Panc1 (cell line): ENCODE data around the gene PCDH1. TPM values are rescaled to one million over a fixed set of nuclear protein-coding genes. Genes with fewer than 3 reads are reported as not detected.

ENCODE experiments used
- ATAC-seq: fragments of 200-7000 bp; cut with Tn5 transposase; 2 replicates; pipeline ENCODE4 v1.9.1; 2020; ENCODE audit warnings: mild to moderate bottlenecking, moderate library complexity
- BruUV-seq: library from RNA; stranded (reverse); fragments of 400-500 nt; replicated peaks from 2 replicates; lab custom pipeline; 2021; lab: Mats Ljungman, UMichigan
- CTCF ChIA-PET: fragments of 300-600 bp; sonication (Branson Sonifier 250); formaldehyde crosslinking; loops from one replicate; lab custom pipeline; 2022; ENCODE audit warnings: antibody characterized with exemption; lab: Charles Lee
- POLR2A ChIA-PET: fragments of 300-600 bp; sonication (Branson Sonifier 250); formaldehyde crosslinking; loops from one replicate; lab custom pipeline; 2022; ENCODE audit warnings: antibody characterized with exemption; lab: Charles Lee
- DNase-seq: peaks from one replicate; pipeline ENCODE4 v3.0.0-alpha.2; 2010; ENCODE audit warnings: low read depth, low spot score
- H3K27ac ChIP-seq: 2 replicates; pipeline ENCODE4 v1.5.1; 2011; ENCODE audit warnings: mild to moderate bottlenecking, low read length, inconsistent platforms
- H3K27me3 ChIP-seq: fragments of 200-500 bp; sonication (Bioruptor generic); 2 replicates; pipeline ENCODE4 v1.6.0; 2014; ENCODE audit warnings: low read length, inconsistent platforms; ENCODE audit not compliant: control insufficient read depth, insufficient read depth
- H3K36me3 ChIP-seq: fragments of 200-500 bp; sonication (Bioruptor generic); 2 replicates; pipeline ENCODE4 v1.5.1; 2014; ENCODE audit warnings: inconsistent platforms, mild to moderate bottlenecking, low read length, moderate library complexity; ENCODE audit not compliant: control insufficient read depth, insufficient read depth
- H3K4me1 ChIP-seq: 2 replicates; pipeline ENCODE4 v1.5.1; 2011; ENCODE audit warnings: inconsistent platforms, mild to moderate bottlenecking, low read length, moderate library complexity; ENCODE audit not compliant: control insufficient read depth, insufficient read depth
- H3K4me3 ChIP-seq, 2 experiments: 2 replicates each; pipeline ENCODE4 v1.5.1; 2011 to 2012; ENCODE audit warnings: low read depth in 2 of 2, low read length in 2 of 2, mild to moderate bottlenecking in 2 of 2, inconsistent platforms in 1 of 2, moderate library complexity in 1 of 2
- H3K9me3 ChIP-seq: fragments of 200-500 bp; sonication (Bioruptor generic); 2 replicates; pipeline ENCODE4 v1.5.1; 2014; ENCODE audit warnings: low read depth, mild to moderate bottlenecking, inconsistent platforms, low read length, moderate library complexity; ENCODE audit not compliant: control insufficient read depth, insufficient read depth
- POLR2AphosphoS5 ChIP-seq: IDR thresholded peaks from 2 replicates; pipeline ENCODE4 v1.6.1; 2012; ENCODE audit warnings: mild to moderate bottlenecking, low read depth, low read length, moderate library complexity
- SIN3A ChIP-seq: IDR thresholded peaks from 2 replicates; pipeline ENCODE4 v1.6.1; 2012; ENCODE audit warnings: low read depth, mild to moderate bottlenecking, low read length, moderate library complexity, borderline replicate concordance; ENCODE audit not compliant: insufficient read depth
- TCF7L2 ChIP-seq: IDR thresholded peaks from 2 replicates; pipeline ENCODE4 v1.6.1; 2011; ENCODE audit warnings: mild to moderate bottlenecking, low read depth, low read length, inconsistent platforms
- in situ Hi-C: cut with HindIII; loops from 2 replicates; pipeline ENCODE4 v1.10.0; 2016; ENCODE audit warnings: low sequenced_read_pairs, low pct_unique_long_range_greater_than_20kb
- intact Hi-C: fragments of 100-400 bp; cut with micrococcal nuclease; formaldehyde crosslinking; loops from one replicate; pipeline ENCODE4 v1.10.0; 2022; ENCODE audit not compliant: unreplicated experiment
- total RNA-seq: library from RNA; stranded (reverse); gene quantifications from one replicate; pipeline ENCODE4 v1.2.1, GENCODE V29; 2021; ENCODE audit not compliant: unreplicated experiment
- TF ChIP-seq, protein P1 (sequence below), 2 experiments: IDR thresholded peaks; 2 replicates each; pipeline ENCODE4 v1.6.1; 2011 to 2012; ENCODE audit warnings: low read depth in 2 of 2, control low read depth in 1 of 2, low read length in 1 of 2, mild to moderate bottlenecking in 1 of 2, moderate library complexity in 1 of 2; ENCODE audit not compliant: insufficient read depth in 1 of 2
- TF ChIP-seq, protein P2 (sequence below): fragments of 450-650 bp; IDR thresholded peaks from 2 replicates; pipeline ENCODE4 v1.5.1; 2017; ENCODE audit warnings: mild to moderate bottlenecking

Gene PCDH1
- total RNA-seq, 1 experiment from 2014 or later, result 9.0 TPM

DNA sequence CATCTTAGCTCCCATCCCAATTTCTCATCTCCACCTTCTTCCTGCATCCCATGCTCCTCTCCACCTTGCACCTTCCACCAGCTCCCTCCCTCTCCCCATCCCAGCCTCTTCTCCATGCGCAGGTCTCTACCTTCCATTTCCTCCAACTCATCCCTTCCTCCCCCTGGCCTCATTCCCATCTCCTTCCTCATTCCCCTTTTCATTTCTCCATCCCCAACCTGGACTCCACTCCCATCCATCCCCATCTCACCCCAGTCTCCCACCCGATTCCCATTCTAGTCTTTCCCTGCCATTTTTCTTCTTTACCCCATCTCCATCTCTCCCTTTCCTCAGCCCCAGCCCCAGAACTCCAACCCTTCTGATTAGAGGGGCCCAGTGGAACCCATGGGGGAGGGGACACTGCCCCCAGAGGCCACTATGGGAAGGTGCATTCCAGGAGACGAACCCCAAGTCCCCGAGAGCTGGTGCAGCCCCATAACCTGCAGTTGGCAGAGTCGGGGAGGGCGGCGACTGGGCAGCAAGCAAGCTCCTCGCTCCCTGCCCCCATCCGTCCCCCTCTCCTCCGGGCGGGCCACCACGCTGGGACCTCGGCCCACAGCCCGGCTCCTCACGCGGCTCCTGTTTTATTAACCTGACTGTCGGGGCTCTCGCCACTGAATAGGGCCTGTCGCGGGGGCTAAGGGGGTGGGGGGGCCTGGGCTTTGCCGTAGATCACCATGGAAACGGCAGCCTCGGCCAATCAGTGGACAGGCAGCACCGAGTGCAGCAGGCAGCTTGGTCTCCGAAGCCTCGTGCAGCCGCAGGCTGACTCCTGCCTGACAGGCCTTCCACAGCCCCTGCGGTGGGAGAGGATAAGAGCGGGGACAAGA lies 66.7 kb downstream of the PCDH1 start:
- H3K27ac ChIP-seq, result no peak overlapping the region
- no peaks in the 10 kb centered on the region for H3K36me3 ChIP-seq
- H3K4me3 ChIP-seq, result no peak overlapping the region
- no peaks in the 10 kb centered on the region for H3K4me1 ChIP-seq
- ChIA-PET POLR2A (no interaction called here), CTCF (interaction anchor here (0.9 kb wide), 1 partner anchor 32 kb away, joined by 3 read pairs; no protein-coding TSS in a partner anchor)
- in situ Hi-C loops (no loop called here), intact Hi-C loops (no loop called here)
- no peak for DNase-seq
- no peaks in the 10 kb centered on the region; the same call in 1 of the 2 replicates for H3K27me3 ChIP-seq
- H3K9me3 ChIP-seq, result no peaks in the 10 kb centered on the region
- ATAC-seq, result no peak
- no peak for TF ChIP-seq TCF7L2
- no peak for TF ChIP-seq POLR2AphosphoS5
- TF ChIP-seq, protein P1, sequence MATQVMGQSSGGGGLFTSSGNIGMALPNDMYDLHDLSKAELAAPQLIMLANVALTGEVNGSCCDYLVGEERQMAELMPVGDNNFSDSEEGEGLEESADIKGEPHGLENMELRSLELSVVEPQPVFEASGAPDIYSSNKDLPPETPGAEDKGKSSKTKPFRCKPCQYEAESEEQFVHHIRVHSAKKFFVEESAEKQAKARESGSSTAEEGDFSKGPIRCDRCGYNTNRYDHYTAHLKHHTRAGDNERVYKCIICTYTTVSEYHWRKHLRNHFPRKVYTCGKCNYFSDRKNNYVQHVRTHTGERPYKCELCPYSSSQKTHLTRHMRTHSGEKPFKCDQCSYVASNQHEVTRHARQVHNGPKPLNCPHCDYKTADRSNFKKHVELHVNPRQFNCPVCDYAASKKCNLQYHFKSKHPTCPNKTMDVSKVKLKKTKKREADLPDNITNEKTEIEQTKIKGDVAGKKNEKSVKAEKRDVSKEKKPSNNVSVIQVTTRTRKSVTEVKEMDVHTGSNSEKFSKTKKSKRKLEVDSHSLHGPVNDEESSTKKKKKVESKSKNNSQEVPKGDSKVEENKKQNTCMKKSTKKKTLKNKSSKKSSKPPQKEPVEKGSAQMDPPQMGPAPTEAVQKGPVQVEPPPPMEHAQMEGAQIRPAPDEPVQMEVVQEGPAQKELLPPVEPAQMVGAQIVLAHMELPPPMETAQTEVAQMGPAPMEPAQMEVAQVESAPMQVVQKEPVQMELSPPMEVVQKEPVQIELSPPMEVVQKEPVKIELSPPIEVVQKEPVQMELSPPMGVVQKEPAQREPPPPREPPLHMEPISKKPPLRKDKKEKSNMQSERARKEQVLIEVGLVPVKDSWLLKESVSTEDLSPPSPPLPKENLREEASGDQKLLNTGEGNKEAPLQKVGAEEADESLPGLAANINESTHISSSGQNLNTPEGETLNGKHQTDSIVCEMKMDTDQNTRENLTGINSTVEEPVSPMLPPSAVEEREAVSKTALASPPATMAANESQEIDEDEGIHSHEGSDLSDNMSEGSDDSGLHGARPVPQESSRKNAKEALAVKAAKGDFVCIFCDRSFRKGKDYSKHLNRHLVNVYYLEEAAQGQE (IDR thresholded peaks at IDR 0.05; ENCODE audit: insufficient read depth in 1 of 2, low read depth in 2 of 2, low read length in 1 of 2), result no peak
- TF ChIP-seq, protein P2, sequence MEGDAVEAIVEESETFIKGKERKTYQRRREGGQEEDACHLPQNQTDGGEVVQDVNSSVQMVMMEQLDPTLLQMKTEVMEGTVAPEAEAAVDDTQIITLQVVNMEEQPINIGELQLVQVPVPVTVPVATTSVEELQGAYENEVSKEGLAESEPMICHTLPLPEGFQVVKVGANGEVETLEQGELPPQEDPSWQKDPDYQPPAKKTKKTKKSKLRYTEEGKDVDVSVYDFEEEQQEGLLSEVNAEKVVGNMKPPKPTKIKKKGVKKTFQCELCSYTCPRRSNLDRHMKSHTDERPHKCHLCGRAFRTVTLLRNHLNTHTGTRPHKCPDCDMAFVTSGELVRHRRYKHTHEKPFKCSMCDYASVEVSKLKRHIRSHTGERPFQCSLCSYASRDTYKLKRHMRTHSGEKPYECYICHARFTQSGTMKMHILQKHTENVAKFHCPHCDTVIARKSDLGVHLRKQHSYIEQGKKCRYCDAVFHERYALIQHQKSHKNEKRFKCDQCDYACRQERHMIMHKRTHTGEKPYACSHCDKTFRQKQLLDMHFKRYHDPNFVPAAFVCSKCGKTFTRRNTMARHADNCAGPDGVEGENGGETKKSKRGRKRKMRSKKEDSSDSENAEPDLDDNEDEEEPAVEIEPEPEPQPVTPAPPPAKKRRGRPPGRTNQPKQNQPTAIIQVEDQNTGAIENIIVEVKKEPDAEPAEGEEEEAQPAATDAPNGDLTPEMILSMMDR, result peak; percentile 76
- BruUV-seq, result no TSS peak

DNA sequence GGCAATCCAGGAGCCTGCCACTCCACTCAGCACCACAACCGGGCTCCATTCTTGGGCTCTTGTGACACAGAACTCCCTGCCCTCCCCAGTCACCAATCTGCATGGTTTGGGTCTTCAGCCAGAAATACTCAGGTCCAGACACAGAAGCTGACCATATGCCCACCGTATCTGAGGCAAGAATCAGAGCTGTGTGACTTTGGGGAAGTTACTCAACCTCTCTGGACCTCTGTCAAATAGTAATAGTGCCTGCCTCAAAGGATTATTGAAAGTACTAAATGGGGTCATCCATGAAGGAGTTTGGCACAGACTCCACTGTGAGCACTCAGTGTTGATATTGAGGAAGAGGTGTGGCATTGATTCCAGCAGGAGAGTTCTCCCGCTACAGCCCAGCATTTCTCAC lies 67.5 kb downstream of the PCDH1 start:
- BruUV-seq, result no TSS peak
- in situ Hi-C loops, result no loop called here
- H3K27me3 ChIP-seq, result peaks cover 4% of the 10 kb centered on the region; the same call in 1 of the 2 replicates
- TF ChIP-seq, protein P1 (IDR thresholded peaks at IDR 0.05; ENCODE audit: insufficient read depth in 1 of 2, low read depth in 2 of 2, low read length in 1 of 2), result no peak
- TF ChIP-seq, protein P2, result no peak
- TF ChIP-seq POLR2AphosphoS5 (no peak), SIN3A (no peak), TCF7L2 (no peak)
- H3K4me3 ChIP-seq, result no peak overlapping the region
- ChIA-PET CTCF (no interaction called here), POLR2A (no interaction called here)
- H3K27ac ChIP-seq, result no peak overlapping the region
- DNase-seq (no peak), ATAC-seq (no peak)
- no peaks in the 10 kb centered on the region for H3K36me3 ChIP-seq
- no peaks in the 10 kb centered on the region for H3K9me3 ChIP-seq
- H3K4me1 ChIP-seq, result no peaks in the 10 kb centered on the region
- intact Hi-C loops, result no loop called here
